Stimulated activated CD8-positive, alpha-beta memory T cell treated with anti-CD3 and anti-CD28 coated beads, Interleukin-2, amount 100 ng/mL, for 48 hours (primary cell): ENCODE measurements around the gene MPL.

Experiments
- DNase-seq, 2 donors: peaks; one replicate each; pipeline ENCODE4 v3.0.0-alpha.2; 2020; ENCODE audit warnings: low read depth in 2 of 2

MPL gene

GRCh38 chr1:43306688-43307457, 30.7 kb upstream of the MPL start:
- no peak for DNase-seq

DNA sequence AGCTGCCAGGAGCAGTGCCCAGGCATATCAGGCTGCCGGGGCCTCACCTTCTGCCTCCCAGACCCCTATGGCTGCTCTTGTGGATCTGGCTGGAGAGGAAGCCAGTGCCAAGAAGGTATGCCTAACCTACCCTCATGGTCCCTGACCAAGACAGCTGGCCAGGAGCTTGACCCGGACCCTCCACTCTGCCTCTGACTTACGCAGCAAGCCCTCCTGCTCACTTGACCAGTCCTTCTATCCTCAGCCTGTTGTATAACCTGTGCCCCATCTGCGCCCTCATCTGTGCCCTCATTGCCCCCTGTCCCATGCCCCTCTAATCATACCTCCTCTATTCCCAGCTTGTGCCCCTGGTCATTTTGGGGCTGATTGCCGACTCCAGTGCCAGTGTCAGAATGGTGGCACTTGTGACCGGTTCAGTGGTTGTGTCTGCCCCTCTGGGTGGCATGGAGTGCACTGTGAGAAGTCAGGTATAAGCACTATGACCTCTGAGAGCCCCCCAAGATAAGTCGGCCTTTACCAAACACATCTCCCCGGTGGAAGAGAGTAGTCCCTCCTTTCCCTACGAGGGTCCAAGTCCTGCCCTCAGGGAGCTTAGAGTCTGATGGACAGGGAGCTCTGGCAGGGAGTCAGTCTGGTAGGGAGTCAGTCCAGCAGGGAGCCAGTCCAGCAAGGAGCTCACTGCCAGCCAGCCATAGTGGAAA, 30.0 kb upstream of the MPL start:
- DNase-seq = no peak

GRCh38 chr1:43308635-43309404, 28.8 kb upstream of the MPL start:
- DNase-seq = no peak

DNA sequence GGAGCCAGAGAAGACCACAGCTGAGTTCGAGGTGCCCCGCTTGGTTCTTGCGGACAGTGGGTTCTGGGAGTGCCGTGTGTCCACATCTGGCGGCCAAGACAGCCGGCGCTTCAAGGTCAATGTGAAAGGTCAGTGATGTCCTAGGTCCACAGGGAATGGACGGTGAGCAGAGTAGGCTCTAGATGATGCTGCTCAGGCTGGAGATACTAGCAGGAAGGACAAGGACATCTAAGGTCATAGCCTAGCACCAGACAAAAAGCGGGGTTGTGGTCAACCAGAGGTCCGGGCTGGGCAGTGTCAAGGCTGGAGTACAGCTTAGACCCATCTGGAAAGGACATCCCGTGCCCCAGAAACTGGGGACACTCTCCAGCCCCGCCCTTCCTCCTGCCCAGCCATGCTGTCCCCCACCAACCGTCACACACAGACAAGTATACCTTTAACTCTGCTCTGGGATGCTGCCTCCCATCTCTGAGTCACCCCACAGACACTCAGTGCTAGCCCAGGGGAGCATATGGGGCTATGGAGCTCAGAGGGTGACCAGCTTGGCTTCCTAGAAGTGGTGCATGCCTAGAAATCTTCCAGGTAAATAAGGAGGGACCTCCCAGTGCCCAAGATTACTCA, 28.1 kb upstream of the MPL start:
- DNase-seq = no peak

- no peak for DNase-seq
These were observed 26.1 kb upstream of the MPL start for GRCh38 chr1:43311521-43311920.

DNA sequence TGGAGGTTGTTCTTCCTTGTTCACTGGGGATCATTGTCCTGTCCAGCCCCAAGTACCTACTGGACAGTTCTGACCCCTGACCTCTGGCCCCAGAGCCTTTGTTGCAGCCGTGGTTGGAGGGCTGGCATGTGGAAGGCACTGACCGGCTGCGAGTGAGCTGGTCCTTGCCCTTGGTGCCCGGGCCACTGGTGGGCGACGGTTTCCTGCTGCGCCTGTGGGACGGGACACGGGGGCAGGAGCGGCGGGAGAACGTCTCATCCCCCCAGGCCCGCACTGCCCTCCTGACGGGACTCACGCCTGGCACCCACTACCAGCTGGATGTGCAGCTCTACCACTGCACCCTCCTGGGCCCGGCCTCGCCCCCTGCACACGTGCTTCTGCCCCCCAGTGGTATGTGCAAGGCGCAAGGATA, 25.4 kb upstream of the MPL start:
- no peak for DNase-seq

DNA sequence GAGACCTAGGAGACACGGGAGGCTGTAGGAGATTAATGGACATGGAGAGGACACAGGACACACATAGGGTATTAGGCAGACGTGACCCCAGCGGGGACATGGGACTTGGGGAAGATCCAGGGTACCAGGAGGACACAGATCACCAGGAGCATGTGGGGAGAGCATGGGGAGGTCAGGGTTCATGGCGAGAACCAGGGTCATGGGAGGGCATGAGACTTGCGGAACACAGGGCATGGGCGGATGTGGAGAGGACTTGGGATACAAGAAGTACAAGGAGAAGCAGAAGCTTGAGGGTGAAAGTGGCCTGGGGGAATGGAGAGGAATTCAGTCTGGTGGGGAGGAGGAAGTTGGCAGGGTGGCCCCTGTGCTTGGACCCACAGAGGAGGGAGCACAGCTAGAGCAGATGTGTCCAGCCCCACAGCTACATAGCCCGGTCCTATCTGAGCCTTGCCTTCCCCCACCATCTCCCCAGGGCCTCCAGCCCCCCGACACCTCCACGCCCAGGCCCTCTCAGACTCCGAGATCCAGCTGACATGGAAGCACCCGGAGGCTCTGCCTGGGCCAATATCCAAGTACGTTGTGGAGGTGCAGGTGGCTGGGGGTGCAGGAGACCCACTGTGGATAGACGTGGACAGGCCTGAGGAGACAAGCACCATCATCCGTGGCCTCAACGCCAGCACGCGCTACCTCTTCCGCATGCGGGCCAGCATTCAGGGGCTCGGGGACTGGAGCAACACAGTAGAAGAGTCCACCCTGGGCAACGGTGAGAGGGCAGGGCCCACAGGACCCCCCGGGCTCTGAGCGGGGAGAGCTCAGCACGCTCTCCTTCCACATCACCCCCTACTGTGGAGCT, 24.7 kb upstream of the MPL start:
- DNase-seq = no peak

- no peak for DNase-seq
These were observed 23.8 kb upstream of the MPL start for GRCh38 chr1:43313771-43314170.

DNA sequence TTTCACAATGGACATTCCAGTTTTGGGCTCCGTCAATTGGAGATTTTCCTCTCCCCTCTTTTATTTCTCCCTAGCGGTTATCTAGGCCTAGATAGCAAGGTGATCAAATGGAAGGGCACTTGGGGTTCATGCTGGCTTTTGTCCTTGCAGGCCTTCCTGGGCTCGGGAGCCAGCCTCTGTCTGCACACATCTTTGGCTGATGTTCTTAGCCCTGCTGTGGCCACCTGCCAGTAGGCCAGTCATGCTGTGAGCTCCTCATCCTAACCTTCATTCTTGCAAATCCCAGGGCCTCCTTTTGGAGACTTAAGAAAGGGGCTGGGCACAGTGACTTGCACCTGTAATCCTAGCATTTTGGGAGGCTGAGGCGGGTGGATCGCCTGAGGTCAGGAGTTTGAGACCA, 23.4 kb upstream of the MPL start:
- DNase-seq = no peak

DNA sequence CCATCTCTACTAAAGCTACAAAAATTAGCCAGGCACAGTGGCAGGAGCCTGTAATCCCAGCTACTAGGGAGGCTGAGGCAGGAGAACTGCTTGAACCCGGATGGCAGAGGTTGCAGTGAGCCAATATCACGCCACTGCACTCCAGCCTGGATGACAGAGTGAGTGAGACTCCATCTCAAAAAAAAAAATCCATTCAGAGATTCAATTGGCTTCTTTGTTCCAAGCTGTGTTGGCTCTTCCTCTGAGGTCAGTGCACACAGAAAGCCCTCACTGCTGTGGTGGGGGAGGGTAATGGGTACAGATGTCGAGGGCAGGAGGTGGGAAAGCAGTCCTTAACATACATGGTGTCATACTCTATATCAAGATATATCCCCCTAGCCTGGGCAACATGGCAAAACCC, 22.1 kb upstream of the MPL start:
- DNase-seq = no peak

GRCh38 chr1:43315963-43316737, 21.5 kb upstream of the MPL start:
- DNase-seq = no peak

DNA sequence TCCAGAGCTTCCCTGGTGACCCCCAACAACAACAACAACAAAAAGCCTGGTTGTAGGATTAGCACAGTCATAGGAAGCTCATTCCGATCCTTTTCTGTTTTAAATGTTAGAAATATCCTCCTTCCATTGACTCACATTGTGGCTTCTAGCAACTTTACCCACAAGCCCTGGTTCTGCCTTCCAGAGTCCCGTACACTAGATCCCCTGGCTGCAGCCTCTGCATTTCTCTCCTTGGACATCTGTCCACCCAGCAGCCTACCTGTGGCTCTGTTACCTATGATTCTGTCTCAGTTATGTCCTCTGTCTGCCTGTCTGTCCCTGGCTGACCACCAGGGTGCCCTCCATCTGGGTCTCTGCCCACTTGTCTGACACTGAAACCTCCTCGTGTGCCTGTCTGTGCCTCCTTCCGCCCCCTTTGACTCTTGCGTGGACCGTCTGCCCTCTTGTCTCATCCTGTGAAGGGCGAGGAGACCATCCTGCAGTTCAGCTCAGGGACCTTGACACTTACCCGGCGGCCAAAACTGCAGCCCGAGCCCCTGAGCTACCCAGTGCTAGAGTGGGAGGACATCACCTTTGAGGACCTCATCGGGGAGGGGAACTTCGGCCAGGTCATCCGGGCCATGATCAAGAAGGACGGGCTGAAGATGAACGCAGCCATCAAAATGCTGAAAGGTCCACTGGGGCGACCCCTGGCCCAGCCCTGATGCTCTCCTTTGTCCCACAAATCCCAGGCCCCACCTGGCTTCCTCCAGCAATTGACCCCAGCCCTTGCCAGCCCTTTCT, 20.7 kb upstream of the MPL start:
- DNase-seq = no peak

GRCh38 chr1:43317817-43318471, 19.7 kb upstream of the MPL start:
- DNase-seq = no peak

DNA sequence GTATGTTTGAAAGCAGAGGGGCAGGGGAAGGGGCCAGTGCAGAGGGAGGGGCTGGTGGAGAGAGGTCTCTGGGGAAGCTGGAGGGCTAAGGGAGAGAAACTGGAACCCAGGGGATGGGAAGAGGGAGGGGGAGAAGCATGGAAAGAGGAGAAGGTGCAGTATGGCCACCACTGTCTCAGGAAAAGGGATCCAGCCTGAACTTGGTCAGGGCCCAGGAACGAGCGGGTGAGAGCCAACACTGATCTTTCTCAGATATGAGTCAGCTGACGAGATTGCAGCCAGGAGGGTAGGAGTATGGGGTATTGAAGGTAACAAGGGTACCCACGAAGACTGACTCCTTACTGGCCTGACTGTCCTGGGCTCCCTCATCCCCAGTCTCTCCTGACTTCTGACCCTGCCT, 18.8 kb upstream of the MPL start:
- DNase-seq = no peak

- no peak for DNase-seq
These were observed 18.3 kb upstream of the MPL start for GRCh38 chr1:43319288-43319687.

DNA sequence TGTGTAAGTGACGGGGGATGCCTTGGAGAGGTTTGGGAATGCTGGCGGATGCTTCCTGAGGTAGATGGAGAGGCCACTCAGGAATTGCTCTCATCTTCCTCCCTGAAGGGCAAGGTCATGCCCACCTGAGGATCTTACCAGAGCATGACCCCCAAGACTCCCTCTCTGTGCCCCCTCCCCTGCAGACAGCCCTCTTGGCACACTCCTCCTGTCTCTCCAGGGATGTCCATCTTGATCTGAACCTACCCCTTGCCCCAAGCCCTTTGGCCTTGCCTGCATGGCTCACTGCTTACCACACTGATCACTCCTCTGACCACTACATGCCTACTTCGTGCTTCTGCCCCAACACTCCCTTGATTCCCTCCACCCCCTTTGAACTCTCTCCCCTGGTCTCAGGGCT, 17.9 kb upstream of the MPL start:
- no peak for DNase-seq

GRCh38 chr1:43321331-43321891, 16.2 kb upstream of the MPL start:
- DNase-seq = no peak

GRCh38 chr1:43322506-43322905, 15.1 kb upstream of the MPL start:
- DNase-seq = no peak

DNA sequence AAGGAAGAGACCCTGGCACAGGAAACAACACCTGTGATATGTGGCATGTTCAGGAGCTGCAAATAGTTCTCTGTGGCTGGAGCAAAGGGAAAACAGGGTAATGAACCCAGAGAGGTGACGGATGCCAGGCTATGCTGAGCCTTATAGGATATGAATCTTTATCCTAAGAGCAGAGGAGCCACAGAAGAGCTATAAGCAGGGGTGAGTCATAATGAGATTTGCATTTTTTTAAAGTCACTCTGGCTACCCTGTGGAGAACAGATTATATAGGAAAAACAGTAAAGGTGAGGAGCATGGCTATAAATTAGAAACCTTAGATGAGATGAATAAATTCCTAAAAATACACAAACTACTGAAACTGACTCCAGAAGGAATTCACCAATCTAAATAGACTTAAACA, 12.8 kb upstream of the MPL start:
- DNase-seq = no peak
